Astrocyte (in vitro differentiated cells and primary cell): Measurements from ENCODE around the gene RAC2. TPM values are rescaled to one million over a fixed set of nuclear protein-coding genes. Genes with fewer than 3 reads are reported as not detected.

ENCODE experiments used
- DNase-seq: peaks from one replicate; pipeline ENCODE4 v3.0.0-alpha.2; 2010; ENCODE audit warnings: low read depth
- FAIRE-seq: peaks from 2 replicates; lab custom pipeline; 2011; peaks lifted over from hg19 to GRCh38; lab: Jason Lieb, UNC
- H2AFZ ChIP-seq: 2 replicates; pipeline ENCODE4 v1.6.0; 2012; ENCODE audit warnings: low read depth, low read length, inconsistent platforms
- H3K27ac ChIP-seq: 2 replicates; pipeline ENCODE4 v1.5.1; 2011; ENCODE audit warnings: low read depth, low read length, inconsistent platforms
- H3K27me3 ChIP-seq: 2 replicates; pipeline ENCODE4 v1.6.0; 2011; ENCODE audit warnings: low read length, inconsistent platforms; ENCODE audit not compliant: insufficient read depth
- H3K36me3 ChIP-seq: 2 replicates; pipeline ENCODE4 v1.5.1; 2011; ENCODE audit warnings: low read length, inconsistent platforms; ENCODE audit not compliant: insufficient read depth
- H3K4me1 ChIP-seq: 2 replicates; pipeline ENCODE4 v1.5.1; 2011; ENCODE audit warnings: low read length, inconsistent platforms; ENCODE audit not compliant: insufficient read depth
- H3K4me2 ChIP-seq: 2 replicates; pipeline ENCODE4 v1.6.0; 2012; ENCODE audit warnings: low read length, inconsistent platforms
- H3K4me3 ChIP-seq: 2 replicates; pipeline ENCODE4 v1.5.1; 2011; ENCODE audit warnings: low read depth, mild to moderate bottlenecking, low read length, inconsistent platforms; ENCODE audit not compliant: insufficient read depth
- H3K79me2 ChIP-seq: 2 replicates; pipeline ENCODE4 v1.6.0; 2012; ENCODE audit warnings: mild to moderate bottlenecking, low read length, inconsistent platforms; ENCODE audit not compliant: insufficient read depth
- H3K9ac ChIP-seq: 2 replicates; pipeline ENCODE4 v1.6.0; 2012; ENCODE audit warnings: mild to moderate bottlenecking, low read length, inconsistent platforms
- H3K9me3 ChIP-seq: 2 replicates; pipeline ENCODE4 v1.5.1; 2012; ENCODE audit warnings: low read depth, mild to moderate bottlenecking, low read length, inconsistent platforms; ENCODE audit not compliant: insufficient read depth
- H4K20me1 ChIP-seq: 2 replicates; pipeline ENCODE4 v1.6.0; 2012; ENCODE audit warnings: low read length, inconsistent platforms; ENCODE audit not compliant: insufficient read depth
- H3K27ac Mint-ChIP-seq: one replicate; pipeline ENCODE4 v1.8.0; 2021; ENCODE audit warnings: mild to moderate bottlenecking, mixed read lengths; ENCODE audit not compliant: unreplicated experiment
- H3K27me3 Mint-ChIP-seq: one replicate; pipeline ENCODE4 v1.8.0; 2021; ENCODE audit warnings: low read depth, mixed read lengths; ENCODE audit not compliant: unreplicated experiment
- H3K36me3 Mint-ChIP-seq: one replicate; pipeline ENCODE4 v1.8.0; 2021; ENCODE audit warnings: low read depth, mixed read lengths; ENCODE audit not compliant: unreplicated experiment
- H3K4me1 Mint-ChIP-seq: one replicate; pipeline ENCODE4 v1.8.0; 2021; ENCODE audit warnings: low read depth, mixed read lengths; ENCODE audit not compliant: unreplicated experiment
- H3K4me3 Mint-ChIP-seq: one replicate; pipeline ENCODE4 v1.8.0; 2021; ENCODE audit warnings: mild to moderate bottlenecking, moderate library complexity, mixed read lengths; ENCODE audit not compliant: unreplicated experiment
- H3K9me3 Mint-ChIP-seq: one replicate; pipeline ENCODE4 v1.8.0; 2021; ENCODE audit warnings: mild to moderate bottlenecking, mixed read lengths; ENCODE audit not compliant: unreplicated experiment
- EZH2 ChIP-seq: IDR thresholded peaks from 2 replicates; pipeline ENCODE4 v1.6.1; 2012; ENCODE audit warnings: mild to moderate bottlenecking, low read length, inconsistent platforms; ENCODE audit not compliant: insufficient read depth
- total RNA-seq: library from RNA; stranded (reverse); gene quantifications from 2 replicates; pipeline ENCODE4 v1.2.1, GENCODE V29; 2021
- TF ChIP-seq, protein P1 (sequence below): IDR thresholded peaks from 2 replicates; pipeline ENCODE4 v1.5.1; 2011; ENCODE audit warnings: low read depth, mild to moderate bottlenecking, inconsistent platforms, low read length, moderate library complexity; ENCODE audit not compliant: insufficient read depth

RAC2 gene
- total RNA-seq, 1 donor from 2014 or later, result 0.61 TPM

DNA sequence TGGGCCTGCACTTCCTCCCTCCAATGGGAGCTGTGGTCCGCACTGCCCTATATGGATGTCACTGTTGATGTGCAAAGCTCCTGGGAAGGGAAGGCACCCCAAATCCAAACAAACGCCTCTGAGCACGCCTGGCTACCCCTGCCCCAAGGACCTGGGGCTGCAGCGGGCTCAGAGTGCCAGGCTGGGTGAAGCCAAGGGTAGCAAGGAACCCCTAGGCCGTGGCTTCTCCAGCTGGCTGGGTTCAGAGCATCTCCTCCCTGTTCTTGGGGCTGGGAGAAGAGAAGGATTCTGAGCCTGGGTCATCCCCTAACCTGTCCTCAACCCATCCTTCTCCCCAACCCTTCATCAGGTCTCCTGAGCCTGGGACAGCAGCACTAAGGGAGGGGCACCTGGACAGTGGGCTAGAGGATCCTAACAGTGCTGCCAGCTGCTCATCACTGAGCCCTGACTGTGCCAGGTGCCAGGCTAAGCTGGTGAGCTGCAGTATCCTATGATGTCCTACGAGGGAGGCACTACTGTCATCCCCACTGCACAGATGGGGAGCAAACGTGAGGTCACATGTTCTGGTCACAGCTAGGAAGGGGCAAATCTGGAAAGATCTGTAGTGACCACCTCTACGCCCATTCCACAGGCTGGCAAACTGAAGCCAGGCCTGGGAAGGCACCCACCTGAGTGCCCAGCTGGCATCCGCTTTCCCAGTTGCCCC, 34.8 kb downstream of the RAC2 start:
- H4K20me1 ChIP-seq, result no peaks in the 10 kb centered on the region
- H3K4me1 Mint-ChIP-seq, result peaks cover 2% of the 10 kb centered on the region
- H3K27ac ChIP-seq, result no peak overlapping the region
- peaks cover 50% of the 10 kb centered on the region for H3K27me3 Mint-ChIP-seq
- H3K4me3 Mint-ChIP-seq, result no peak overlapping the region
- TF ChIP-seq, protein P1, sequence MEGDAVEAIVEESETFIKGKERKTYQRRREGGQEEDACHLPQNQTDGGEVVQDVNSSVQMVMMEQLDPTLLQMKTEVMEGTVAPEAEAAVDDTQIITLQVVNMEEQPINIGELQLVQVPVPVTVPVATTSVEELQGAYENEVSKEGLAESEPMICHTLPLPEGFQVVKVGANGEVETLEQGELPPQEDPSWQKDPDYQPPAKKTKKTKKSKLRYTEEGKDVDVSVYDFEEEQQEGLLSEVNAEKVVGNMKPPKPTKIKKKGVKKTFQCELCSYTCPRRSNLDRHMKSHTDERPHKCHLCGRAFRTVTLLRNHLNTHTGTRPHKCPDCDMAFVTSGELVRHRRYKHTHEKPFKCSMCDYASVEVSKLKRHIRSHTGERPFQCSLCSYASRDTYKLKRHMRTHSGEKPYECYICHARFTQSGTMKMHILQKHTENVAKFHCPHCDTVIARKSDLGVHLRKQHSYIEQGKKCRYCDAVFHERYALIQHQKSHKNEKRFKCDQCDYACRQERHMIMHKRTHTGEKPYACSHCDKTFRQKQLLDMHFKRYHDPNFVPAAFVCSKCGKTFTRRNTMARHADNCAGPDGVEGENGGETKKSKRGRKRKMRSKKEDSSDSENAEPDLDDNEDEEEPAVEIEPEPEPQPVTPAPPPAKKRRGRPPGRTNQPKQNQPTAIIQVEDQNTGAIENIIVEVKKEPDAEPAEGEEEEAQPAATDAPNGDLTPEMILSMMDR, result no peak
- no peak for TF ChIP-seq EZH2
- no peaks in the 10 kb centered on the region for H3K36me3 Mint-ChIP-seq
- no peak overlapping the region for H3K27ac Mint-ChIP-seq
- H3K9ac ChIP-seq, result no peak overlapping the region
- no peak overlapping the region for H3K4me2 ChIP-seq
- H3K27me3 ChIP-seq, result peaks cover 10% of the 10 kb centered on the region
- no peak overlapping the region for H2AFZ ChIP-seq
- no peaks in the 10 kb centered on the region for H3K4me1 ChIP-seq
- FAIRE-seq, result no peak
- H3K79me2 ChIP-seq, result no peaks in the 10 kb centered on the region
- H3K4me3 ChIP-seq, result no peak overlapping the region
- no peak for DNase-seq
- H3K9me3 Mint-ChIP-seq, result no peaks in the 10 kb centered on the region
- no peaks in the 10 kb centered on the region for H3K36me3 ChIP-seq
- H3K9me3 ChIP-seq, result no peaks in the 10 kb centered on the region

DNA sequence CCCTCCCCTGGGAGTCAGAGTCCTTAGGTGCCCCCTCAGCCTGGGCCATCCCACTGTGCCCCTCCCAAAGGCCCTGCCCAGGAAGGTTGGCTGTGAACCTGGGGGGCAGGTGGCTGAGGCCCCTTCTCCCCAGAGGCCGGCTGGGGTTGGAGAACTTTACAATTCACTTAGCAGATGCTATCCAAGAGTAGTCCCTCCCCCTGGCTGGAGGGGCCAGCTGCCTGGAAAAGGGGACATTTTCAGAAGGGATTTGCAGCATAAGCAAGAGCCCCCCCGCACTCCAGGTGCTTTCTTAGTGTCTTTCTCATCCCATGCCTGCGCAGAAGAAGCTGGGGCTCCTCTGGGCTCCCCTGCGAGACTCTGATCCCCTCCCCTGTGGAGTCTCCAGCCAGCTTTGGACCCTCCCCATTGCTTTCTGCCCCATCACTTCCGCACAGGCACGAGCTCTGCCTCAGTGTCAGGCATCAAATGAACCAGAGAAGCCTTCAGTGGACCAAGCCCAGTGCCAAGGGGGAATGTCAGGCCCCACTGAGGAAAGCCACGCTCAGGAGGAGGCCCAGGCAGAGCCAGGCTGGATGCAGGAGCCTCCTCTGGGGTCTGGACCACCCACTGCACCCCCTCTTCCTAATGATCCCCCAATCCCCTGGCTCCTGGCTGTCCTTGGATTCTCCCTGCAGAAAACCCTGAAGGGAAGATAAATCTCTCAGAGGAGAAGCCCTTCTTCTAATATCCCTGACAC, 35.5 kb downstream of the RAC2 start:
- no peaks in the 10 kb centered on the region for H3K9me3 Mint-ChIP-seq
- H3K9me3 ChIP-seq, result no peaks in the 10 kb centered on the region
- no peaks in the 10 kb centered on the region for H3K36me3 ChIP-seq
- H3K4me3 Mint-ChIP-seq, result no peak overlapping the region
- no peak overlapping the region for H2AFZ ChIP-seq
- no peak overlapping the region for H3K4me2 ChIP-seq
- TF ChIP-seq EZH2, result no peak
- TF ChIP-seq, protein P1, result no peak
- no peaks in the 10 kb centered on the region for H3K4me1 ChIP-seq
- H3K4me1 Mint-ChIP-seq, result peaks cover 2% of the 10 kb centered on the region
- H3K27ac ChIP-seq, result no peak overlapping the region
- FAIRE-seq (no peak), DNase-seq (no peak)
- H3K79me2 ChIP-seq, result no peaks in the 10 kb centered on the region
- no peak overlapping the region for H3K4me3 ChIP-seq
- H3K36me3 Mint-ChIP-seq, result no peaks in the 10 kb centered on the region
- H3K27me3 ChIP-seq, result peaks cover 10% of the 10 kb centered on the region
- H3K27me3 Mint-ChIP-seq, result peaks cover 43% of the 10 kb centered on the region
- no peak overlapping the region for H3K9ac ChIP-seq
- H4K20me1 ChIP-seq, result no peaks in the 10 kb centered on the region
- H3K27ac Mint-ChIP-seq, result no peak overlapping the region
